ENCODE results near the gene HAL. TPM values are rescaled to one million over a fixed set of nuclear protein-coding genes. Genes with fewer than 3 reads are reported as not detected.

Gene HAL
- total RNA-seq (2012; rRNA removed) (under 0.01 and 0.56 TPM in 2 replicates), polyA plus RNA-seq (2012; rRNA removed) (0.02 TPM in 1 of 2 replicates, not detected in the other), Bru-seq, nascent RNA (percentile 35 among the genes with signal in this experiment), BruChase-seq, experiment 1, labeled RNA remaining after a 6-hour chase (percentile 29 among the genes with signal in this experiment), BruChase-seq, experiment 2, labeled RNA remaining after a 2-hour chase (percentile 27 among the genes with signal in this experiment)
- not detected in 2 replicates for polyA plus RNA-seq (2012; cell fraction: cytosol; rRNA removed)
- polyA plus RNA-seq (2012; cell fraction: nucleus; rRNA removed; ENCODE audit: low replicate concordance) = 0.15 and 0.99 TPM in 2 replicates
- long read RNA-seq = 0 reads

- DNase-seq = no peak
- TF ChIP-seq RCOR1 (IDR thresholded peaks at IDR 0.05; ENCODE audit: insufficient replicate concordance, low read length) (no peak), POLR2A (IDR thresholded peaks at IDR 0.05; ENCODE audit: low read depth, low read length) (no peak), CEBPB (IDR thresholded peaks at IDR 0.05; ENCODE audit: low read depth, low read length) (peak; percentile 31; the same call in 1 of the 2 replicates), BHLHE40 (IDR thresholded peaks at IDR 0.05; ENCODE audit: low read depth, low read length) (0 out of 2 replicates have a peak, but pooled peaks have one; percentile 9)
- in situ Hi-C loops (cut with MboI; ENCODE audit: low sequenced_read_pairs) (no loop called here), dilution Hi-C loops (cut with HindIII; ENCODE audit: low sequenced_read_pairs, unreplicated experiment) (no loop called here), intact Hi-C loops (cut with micrococcal nuclease) (no loop called here)
- H2AFZ ChIP-seq (replicated peaks; ENCODE audit: low read length, poor library complexity) = no peak within 1 kb of the TSS
- no peak within 1 kb of the TSS for H2BK20ac ChIP-seq (ENCODE audit: low read depth, low read length)
- no peak within 1 kb of the TSS for H2AK5ac ChIP-seq (ENCODE audit: low read depth, low read length)
- H3K9ac ChIP-seq (ENCODE audit: low read depth, low read length) = no peak within 1 kb of the TSS
- no peak within 1 kb of the TSS for H4K8ac ChIP-seq (ENCODE audit: low read depth in 2 of 2, low read length in 2 of 2)
- H3K56ac ChIP-seq (ENCODE audit: extremely low read depth, insufficient read depth, low read length) = no peak within 1 kb of the TSS
- H3K36me3 ChIP-seq (ENCODE audit: control insufficient read depth, insufficient read depth, low read length) = peaks cover 3% of the 10 kb centered on the region; the same call in 1 of the 2 replicates
- H4K5ac ChIP-seq (ENCODE audit: low read depth, low read length) = no peak within 1 kb of the TSS
- no peaks in the 10 kb centered on the region; the same call in 1 of the 2 replicates for H3K9me1 ChIP-seq (ENCODE audit: insufficient read depth, low read length)
- H3K4me3 ChIP-seq (ENCODE audit: insufficient read depth, low read depth, low read length) = no peak within 1 kb of the TSS
- no peak within 1 kb of the TSS for H3K23ac ChIP-seq (ENCODE audit: low read depth, low read length)
- H3K9me3 ChIP-seq (ENCODE audit: control insufficient read depth, insufficient read depth, low read length) = no peaks in the 10 kb centered on the region
- peaks cover 4% of the 10 kb centered on the region for H3K27me3 ChIP-seq (ENCODE audit: control insufficient read depth, insufficient read depth, low read length)
- no TSS peak for BruUV-seq (replicated peaks)
- no peaks in the 10 kb centered on the region for H4K20me1 ChIP-seq (ENCODE audit: insufficient read depth, low read length)
- H3K4ac ChIP-seq (ENCODE audit: low read depth, low read length) = no peak within 1 kb of the TSS
- no peak within 1 kb of the TSS for H3K27ac ChIP-seq (ENCODE audit: insufficient read depth, low read length)
- no peak within 1 kb of the TSS for H2AK9ac ChIP-seq (replicated peaks; ENCODE audit: low read depth, low read length, poor library complexity)
- no peak within 1 kb of the TSS for H3K14ac ChIP-seq (replicated peaks; ENCODE audit: low read depth, low read length)
- H3K4me2 ChIP-seq (ENCODE audit: low read depth, low read length) = no peak within 1 kb of the TSS
- H3K4me1 ChIP-seq (ENCODE audit: control insufficient read depth, insufficient read depth, low read length) = no peaks in the 10 kb centered on the region
- no peak within 1 kb of the TSS for H3K18ac ChIP-seq (ENCODE audit: low read depth, low read length)
- no peak within 1 kb of the TSS for H2BK15ac ChIP-seq (ENCODE audit: low read depth, low read length)
- H4K91ac ChIP-seq (ENCODE audit: insufficient read depth, low read depth, low read length) = no peak within 1 kb of the TSS
- H3K79me1 ChIP-seq (ENCODE audit: low read depth in 1 of 2, low read length in 2 of 2) = no peaks in the 10 kb centered on the region
- H2BK5ac ChIP-seq (ENCODE audit: low read depth, low read length, poor library complexity, severe bottlenecking) = no peak within 1 kb of the TSS
- ChIA-PET CTCF (interaction anchor here (2.2 kb wide), 1 partner anchor 520 kb away, joined by 5 read pairs; no protein-coding TSS in a partner anchor), POLR2A (ENCODE audit: unreplicated experiment) (no interaction called here)
- ATAC-seq (ENCODE audit: low read depth) = no peak
- no peak within 1 kb of the TSS for H2BK120ac ChIP-seq (ENCODE audit: low read depth, low read length)
- no CpG with 5 or more reads among the region's 7 CpGs for WGBS, 2 experiments (ENCODE audit: extremely low coverage in 2 of 2, insufficient read length in 1 of 2)
Measured at GRCh38 chr12:95996034-95996658, at the start of gene HAL. Gene HAL, minus strand, starts transcription at chr12:95996344. Its CDS starts 434 bp downstream, at chr12:95995910.
